Smooth muscle cell (in vitro differentiated cells): Measurements from ENCODE around the gene ROBO1. TPM values are rescaled to one million over a fixed set of nuclear protein-coding genes. Genes with fewer than 3 reads are reported as not detected.

ENCODE experiments used
- DNase-seq: peaks from one replicate; lab custom pipeline; 2025; ENCODE audit not compliant: unreplicated experiment; lab: John Stamatoyannopoulos, UW
- H2AFZ ChIP-seq: fragments of 200-600 bp; sonication (generic); 2 replicates; pipeline ENCODE4 v1.6.0; 2016; ENCODE audit warnings: antibody characterized with exemption, low read depth, mild to moderate bottlenecking
- H3F3A ChIP-seq: fragments of 200-600 bp; sonication (generic); 2 replicates; pipeline ENCODE4 v1.6.0; 2017; ENCODE audit warnings: antibody characterized with exemption, low read depth
- H3K27ac ChIP-seq: fragments of 200-600 bp; sonication (generic); 2 replicates; pipeline ENCODE4 v1.5.1; 2016; ENCODE audit warnings: low read depth, mild to moderate bottlenecking
- H3K27me3 ChIP-seq: fragments of 200-600 bp; sonication (generic); 2 replicates; pipeline ENCODE4 v1.6.1; 2016; ENCODE audit warnings: low read depth, mild to moderate bottlenecking
- H3K36me3 ChIP-seq: fragments of 200-600 bp; sonication (generic); 2 replicates; pipeline ENCODE4 v1.5.1; 2016; ENCODE audit warnings: low read depth
- H3K4me1 ChIP-seq: fragments of 200-600 bp; sonication (generic); 2 replicates; pipeline ENCODE4 v1.5.1; 2016; ENCODE audit warnings: low read depth
- H3K4me2 ChIP-seq: fragments of 200-600 bp; sonication (generic); 2 replicates; pipeline ENCODE4 v1.6.0; 2016; ENCODE audit warnings: mild to moderate bottlenecking
- H3K4me3 ChIP-seq: fragments of 200-600 bp; sonication (generic); 2 replicates; pipeline ENCODE4 v1.5.1; 2016; ENCODE audit warnings: mild to moderate bottlenecking
- H3K79me2 ChIP-seq: fragments of 200-600 bp; sonication (generic); 2 replicates; pipeline ENCODE4 v1.6.0; 2016; ENCODE audit warnings: low read depth, mild to moderate bottlenecking
- H3K9ac ChIP-seq: fragments of 200-600 bp; sonication (generic); 2 replicates; pipeline ENCODE4 v1.6.0; 2016; ENCODE audit warnings: low read depth
- H3K9me3 ChIP-seq: fragments of 200-600 bp; sonication (generic); replicated peaks from 2 replicates; pipeline ENCODE4 v1.5.1; 2016; ENCODE audit warnings: low read depth
- H4K20me1 ChIP-seq: fragments of 200-600 bp; sonication (generic); 2 replicates; pipeline ENCODE4 v1.6.0; 2016; ENCODE audit warnings: low read depth
- WGBS: methylation state at CpG from one replicate; pipeline ENCODE4 v1.1.7; 2016; ENCODE audit warnings: low lambda C conversion rate; 5-methylcytosine and 5-hydroxymethylcytosine counted together
- polyA plus RNA-seq: library from polyadenylated mRNA; unstranded; fragments of >200 nt; fragmentation: Nextera tagmentation; extraction: Ambion mirVana; gene quantifications from 2 replicates; pipeline ENCODE4 v1.2.1, GENCODE V29; 2016
- total RNA-seq: library from RNA; depleted of rRNA; stranded (reverse); fragments of >200 nt; gene quantifications from 2 replicates; pipeline ENCODE4 v1.2.3, GENCODE V29; 2014
- TF ChIP-seq, protein P1 (sequence below): fragments of 200-600 bp; sonication (generic); IDR thresholded peaks from 2 replicates; pipeline ENCODE4 v1.5.1; 2017; ENCODE audit warnings: borderline replicate concordance, mild to moderate bottlenecking, antibody characterized with exemption; ENCODE audit not compliant: insufficient read depth, poor library complexity, severe bottlenecking

The ROBO1 gene
- total and polyA plus RNA-seq, 2 experiments from 2014 or later = 30.5 to 79.5 TPM

DNA sequence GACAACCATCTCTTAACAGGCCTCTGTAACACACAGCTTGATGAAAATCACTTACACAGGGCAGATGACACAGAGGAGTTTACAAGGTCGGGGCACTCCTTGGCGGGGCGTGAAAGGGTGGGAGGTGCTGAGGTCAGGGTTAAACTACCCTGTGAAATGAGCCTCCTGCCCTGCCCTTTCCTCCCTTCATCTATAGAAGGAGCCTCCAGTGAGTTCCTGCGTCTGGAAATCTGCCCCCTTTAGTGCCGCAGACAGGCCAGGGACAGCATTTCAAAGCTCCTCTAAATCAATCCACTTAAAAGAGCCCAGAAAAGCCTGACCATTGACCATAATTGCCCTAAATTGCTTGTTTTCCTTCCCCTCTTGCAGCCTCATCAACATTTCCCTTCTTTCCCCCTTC lies 1.9 kb downstream of the ROBO1 start:
- no peak overlapping the region for H2AFZ ChIP-seq
- H3F3A ChIP-seq = no peaks in the 10 kb centered on the region
- H3K27ac ChIP-seq = no peak overlapping the region
- 19% methylated on average over 5 of the region's 5 CpGs for WGBS
- H3K9ac ChIP-seq = no peak overlapping the region
- TF ChIP-seq, protein P1, sequence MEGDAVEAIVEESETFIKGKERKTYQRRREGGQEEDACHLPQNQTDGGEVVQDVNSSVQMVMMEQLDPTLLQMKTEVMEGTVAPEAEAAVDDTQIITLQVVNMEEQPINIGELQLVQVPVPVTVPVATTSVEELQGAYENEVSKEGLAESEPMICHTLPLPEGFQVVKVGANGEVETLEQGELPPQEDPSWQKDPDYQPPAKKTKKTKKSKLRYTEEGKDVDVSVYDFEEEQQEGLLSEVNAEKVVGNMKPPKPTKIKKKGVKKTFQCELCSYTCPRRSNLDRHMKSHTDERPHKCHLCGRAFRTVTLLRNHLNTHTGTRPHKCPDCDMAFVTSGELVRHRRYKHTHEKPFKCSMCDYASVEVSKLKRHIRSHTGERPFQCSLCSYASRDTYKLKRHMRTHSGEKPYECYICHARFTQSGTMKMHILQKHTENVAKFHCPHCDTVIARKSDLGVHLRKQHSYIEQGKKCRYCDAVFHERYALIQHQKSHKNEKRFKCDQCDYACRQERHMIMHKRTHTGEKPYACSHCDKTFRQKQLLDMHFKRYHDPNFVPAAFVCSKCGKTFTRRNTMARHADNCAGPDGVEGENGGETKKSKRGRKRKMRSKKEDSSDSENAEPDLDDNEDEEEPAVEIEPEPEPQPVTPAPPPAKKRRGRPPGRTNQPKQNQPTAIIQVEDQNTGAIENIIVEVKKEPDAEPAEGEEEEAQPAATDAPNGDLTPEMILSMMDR = no peak
- H3K4me3 ChIP-seq = peak overlapping the region; percentile 50
- no peaks in the 10 kb centered on the region for H3K36me3 ChIP-seq
- no peak for DNase-seq
- H3K4me1 ChIP-seq = peaks cover 10% of the 10 kb centered on the region
- H3K79me2 ChIP-seq = no peaks in the 10 kb centered on the region
- H3K9me3 ChIP-seq = no peaks in the 10 kb centered on the region
- H3K4me2 ChIP-seq = peak overlapping the region; percentile 84
- H3K27me3 ChIP-seq = peaks cover 68% of the 10 kb centered on the region
- H4K20me1 ChIP-seq = no peaks in the 10 kb centered on the region

DNA sequence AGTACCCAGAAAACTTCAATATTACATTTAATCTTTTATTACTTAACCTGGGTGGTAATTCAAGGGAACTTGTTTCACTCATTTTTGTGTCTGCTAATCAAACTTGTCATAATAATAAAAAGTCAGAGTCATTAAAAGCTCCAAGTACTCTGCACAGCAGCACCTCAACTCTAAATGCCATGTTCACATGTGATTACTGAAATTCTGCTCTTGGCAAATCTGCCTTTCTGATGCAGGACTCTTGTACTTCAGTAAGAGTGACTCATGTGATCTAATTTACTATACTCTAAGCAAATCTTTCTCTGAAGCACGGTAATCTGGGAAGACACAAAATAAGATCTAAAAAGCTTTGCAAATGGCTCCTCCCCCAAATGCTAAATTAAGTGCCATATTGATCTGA lies 6.4 kb downstream of the ROBO1 start:
- Histone ChIP-seq H3F3A (no peaks in the 10 kb centered on the region), H2AFZ (no peak overlapping the region), H3K4me3 (no peak overlapping the region), H3K27me3 (peaks cover 37% of the 10 kb centered on the region), H3K79me2 (no peaks in the 10 kb centered on the region), H3K9me3 (no peaks in the 10 kb centered on the region), H3K4me2 (no peak overlapping the region), H3K4me1 (no peaks in the 10 kb centered on the region), H3K27ac (no peak overlapping the region), H4K20me1 (no peaks in the 10 kb centered on the region), H3K9ac (no peak overlapping the region), H3K36me3 (no peaks in the 10 kb centered on the region)
- no peak for DNase-seq
- WGBS = 82% methylated on average over 1 of the region's 1 CpG
- TF ChIP-seq, protein P1 = no peak

DNA sequence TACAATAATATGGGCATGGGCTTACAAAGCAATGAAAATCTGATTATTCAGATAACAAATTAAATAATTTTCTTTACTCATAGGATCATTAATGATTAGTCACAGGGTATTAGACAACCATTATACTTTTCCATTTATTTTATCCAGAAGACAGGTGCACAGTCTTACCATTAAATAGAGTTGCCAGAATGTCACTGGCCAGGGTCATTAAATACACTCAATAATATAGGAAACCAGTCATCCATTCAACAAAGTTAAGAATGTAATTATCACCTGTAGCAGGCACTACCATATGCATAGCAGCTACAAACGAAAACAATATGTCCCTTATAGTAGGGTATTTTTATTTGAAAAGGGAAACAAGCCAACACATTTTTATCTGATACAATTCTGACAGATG lies 16.1 kb downstream of the ROBO1 start:
- H3K27me3 ChIP-seq = no peaks in the 10 kb centered on the region
- WGBS = 82% methylated on average over 1 of the region's 1 CpG
- H3F3A ChIP-seq = no peaks in the 10 kb centered on the region
- H3K36me3 ChIP-seq = no peaks in the 10 kb centered on the region
- H3K4me1 ChIP-seq = no peaks in the 10 kb centered on the region
- H3K9ac ChIP-seq = no peak overlapping the region
- no peak overlapping the region for H2AFZ ChIP-seq
- TF ChIP-seq, protein P1 = no peak
- no peaks in the 10 kb centered on the region for H4K20me1 ChIP-seq
- H3K4me3 ChIP-seq = no peak overlapping the region
- H3K4me2 ChIP-seq = no peak overlapping the region
- H3K9me3 ChIP-seq = no peaks in the 10 kb centered on the region
- H3K79me2 ChIP-seq = no peaks in the 10 kb centered on the region
- no peak overlapping the region for H3K27ac ChIP-seq
- no peak for DNase-seq

DNA sequence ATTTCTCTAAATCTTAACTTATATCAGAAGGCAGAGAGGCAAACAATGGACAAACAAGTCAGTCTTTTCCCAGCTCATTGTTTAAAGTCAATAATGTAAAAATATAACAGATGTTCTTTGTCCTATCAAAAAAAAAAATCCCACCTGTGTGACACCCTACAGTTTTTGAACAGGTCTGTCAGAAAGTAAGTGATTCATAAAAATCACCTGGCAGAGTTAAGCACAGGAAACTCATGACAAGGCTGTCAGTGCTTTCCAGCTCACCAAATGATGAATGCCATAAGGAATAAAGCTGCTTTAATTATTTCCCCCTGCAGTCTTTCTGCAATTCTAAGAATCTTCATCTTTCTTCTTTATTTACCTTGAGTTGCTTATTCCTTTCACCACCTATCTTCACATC lies 30.3 kb downstream of the ROBO1 start:
- TF ChIP-seq, protein P1 = no peak
- Histone ChIP-seq H3K79me2 (no peaks in the 10 kb centered on the region), H2AFZ (no peak overlapping the region), H3K36me3 (no peaks in the 10 kb centered on the region), H3K4me3 (no peak overlapping the region), H3K9ac (no peak overlapping the region), H4K20me1 (no peaks in the 10 kb centered on the region), H3K4me1 (no peaks in the 10 kb centered on the region), H3F3A (no peaks in the 10 kb centered on the region), H3K27ac (no peak overlapping the region), H3K9me3 (no peaks in the 10 kb centered on the region), H3K27me3 (no peaks in the 10 kb centered on the region), H3K4me2 (no peak overlapping the region)
- no peak for DNase-seq
